B cell (primary cell): ENCODE measurements around the gene PNO1.

Experiments used
- EZH2 ChIP-seq: IDR thresholded peaks from 2 replicates; pipeline ENCODE4 v1.6.1; 2012; ENCODE audit warnings: borderline replicate concordance, low read depth, mild to moderate bottlenecking, moderate library complexity, low read length; ENCODE audit not compliant: insufficient read depth, poor library complexity, severe bottlenecking
- TF ChIP-seq, protein P1 (sequence below): fragments of 200-600 bp; IDR thresholded peaks from one replicate; pipeline ENCODE4 v1.8.0; 2022; ENCODE audit warnings: antibody characterized with exemption, mild to moderate bottlenecking

DNA sequence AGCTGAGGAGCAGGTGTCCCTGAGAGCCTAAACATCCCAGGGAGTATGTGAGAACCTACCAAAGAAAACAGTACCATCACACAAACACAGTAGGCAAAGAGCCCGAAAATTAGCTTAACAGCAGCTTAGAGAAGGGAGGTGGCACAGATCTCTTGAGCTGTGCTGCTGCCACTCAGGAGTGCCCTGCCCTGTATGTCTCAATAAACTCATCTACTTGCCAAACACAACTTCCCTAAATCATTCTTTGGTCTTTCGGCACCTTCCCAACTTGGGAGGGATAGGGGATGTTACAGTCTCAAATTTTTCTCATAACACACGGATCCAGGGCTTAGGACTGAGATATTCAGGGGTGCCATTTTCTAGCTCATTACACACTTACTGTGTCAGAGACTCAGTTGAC, 49.6 kb upstream of the PNO1 start:
- TF ChIP-seq, protein P1, sequence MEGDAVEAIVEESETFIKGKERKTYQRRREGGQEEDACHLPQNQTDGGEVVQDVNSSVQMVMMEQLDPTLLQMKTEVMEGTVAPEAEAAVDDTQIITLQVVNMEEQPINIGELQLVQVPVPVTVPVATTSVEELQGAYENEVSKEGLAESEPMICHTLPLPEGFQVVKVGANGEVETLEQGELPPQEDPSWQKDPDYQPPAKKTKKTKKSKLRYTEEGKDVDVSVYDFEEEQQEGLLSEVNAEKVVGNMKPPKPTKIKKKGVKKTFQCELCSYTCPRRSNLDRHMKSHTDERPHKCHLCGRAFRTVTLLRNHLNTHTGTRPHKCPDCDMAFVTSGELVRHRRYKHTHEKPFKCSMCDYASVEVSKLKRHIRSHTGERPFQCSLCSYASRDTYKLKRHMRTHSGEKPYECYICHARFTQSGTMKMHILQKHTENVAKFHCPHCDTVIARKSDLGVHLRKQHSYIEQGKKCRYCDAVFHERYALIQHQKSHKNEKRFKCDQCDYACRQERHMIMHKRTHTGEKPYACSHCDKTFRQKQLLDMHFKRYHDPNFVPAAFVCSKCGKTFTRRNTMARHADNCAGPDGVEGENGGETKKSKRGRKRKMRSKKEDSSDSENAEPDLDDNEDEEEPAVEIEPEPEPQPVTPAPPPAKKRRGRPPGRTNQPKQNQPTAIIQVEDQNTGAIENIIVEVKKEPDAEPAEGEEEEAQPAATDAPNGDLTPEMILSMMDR = no peak
- no peak for TF ChIP-seq EZH2
